Parathyroid adenoma (tissue), 2 donors: Measurements from ENCODE around the gene WBP1L.
"Not testable (repeated sequence)": the region's sequence is repeated elsewhere in the genome, so short reads cannot be mapped to it uniquely, and the experiment has no call there.

Source experiments
- H2AFZ ChIP-seq: fragments of 300-600 bp; sonication (generic); one replicate; pipeline ENCODE4 v1.7.0; 2017; ENCODE audit warnings: antibody characterized with exemption, mild to moderate bottlenecking
- H3K27ac ChIP-seq: fragments of 300-600 bp; sonication (generic); one replicate; pipeline ENCODE4 v1.7.0; 2017
- H3K27me3 ChIP-seq: fragments of 300-600 bp; sonication (generic); one replicate; pipeline ENCODE4 v1.7.0; 2017; ENCODE audit warnings: low read length; ENCODE audit not compliant: control insufficient read depth, insufficient read depth
- H3K36me3 ChIP-seq: fragments of 300-600 bp; sonication (generic); one replicate; pipeline ENCODE4 v1.7.0; 2017; ENCODE audit warnings: low read length; ENCODE audit not compliant: control insufficient read depth, insufficient read depth
- H3K4me1 ChIP-seq: fragments of 300-600 bp; sonication (generic); one replicate; pipeline ENCODE4 v1.7.0; 2017; ENCODE audit warnings: control low read depth
- H3K4me2 ChIP-seq: fragments of 300-600 bp; sonication (generic); one replicate; pipeline ENCODE4 v1.7.0; 2017; ENCODE audit warnings: low read length
- H3K4me3 ChIP-seq: fragments of 300-600 bp; sonication (generic); one replicate; pipeline ENCODE4 v1.7.0; 2017; ENCODE audit warnings: low read depth, low read length
- H3K79me2 ChIP-seq: fragments of 300-600 bp; sonication (generic); one replicate; pipeline ENCODE4 v1.7.0; 2017; ENCODE audit warnings: control low read depth
- H3K9ac ChIP-seq: fragments of 300-600 bp; sonication (generic); one replicate; pipeline ENCODE4 v1.7.0; 2017; ENCODE audit warnings: mild to moderate bottlenecking
- H3K9me3 ChIP-seq: fragments of 300-600 bp; sonication (generic); one replicate; pipeline ENCODE4 v1.7.0; 2017; ENCODE audit warnings: low read length; ENCODE audit not compliant: control insufficient read depth
- TF ChIP-seq, protein P1 (sequence below): fragments of 300-600 bp; sonication (generic); IDR thresholded peaks from one replicate; pipeline ENCODE4 v1.7.0; 2017; ENCODE audit warnings: antibody characterized with exemption, mild to moderate bottlenecking
- donor health status: primary hyperparathyroidism.

Gene WBP1L

DNA sequence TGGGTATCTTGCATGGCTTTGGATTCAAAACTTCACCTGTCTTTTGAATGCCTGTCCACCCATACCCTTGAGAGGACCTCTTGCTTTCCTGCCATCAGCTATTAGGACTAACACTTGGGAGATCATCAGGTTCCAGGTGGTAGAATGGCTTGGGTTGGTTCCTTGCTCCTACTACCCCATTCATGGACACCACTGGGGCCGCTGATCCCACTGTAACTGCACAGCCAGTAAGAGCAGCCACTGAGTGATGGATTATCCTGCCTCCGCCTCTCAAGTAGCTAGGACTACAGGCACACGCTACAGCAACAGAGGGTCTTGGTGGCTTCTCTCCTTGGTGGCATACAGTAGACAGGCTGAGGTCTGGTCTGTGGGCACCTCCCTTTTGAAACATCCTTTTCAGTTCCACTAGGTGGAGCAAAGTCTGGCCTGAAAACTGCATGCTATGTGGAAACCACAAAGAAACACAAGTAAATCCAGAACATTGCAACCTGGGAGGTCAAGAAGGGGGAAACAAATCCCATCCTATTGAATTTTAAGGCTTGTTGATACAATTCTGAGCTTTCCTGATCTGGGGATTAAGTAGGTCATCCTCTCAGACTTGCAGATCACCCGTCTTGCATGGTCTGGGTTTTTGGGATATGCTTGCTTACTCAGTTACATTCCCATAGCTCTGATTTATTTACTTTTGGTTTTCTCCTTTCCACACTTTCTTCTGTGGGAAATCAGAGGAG, 9.4 kb downstream of the WBP1L start:
- peaks cover 26% of the 10 kb centered on the region for H3K4me1 ChIP-seq
- H3K9ac ChIP-seq, result no peak overlapping the region
- TF ChIP-seq, protein P1, sequence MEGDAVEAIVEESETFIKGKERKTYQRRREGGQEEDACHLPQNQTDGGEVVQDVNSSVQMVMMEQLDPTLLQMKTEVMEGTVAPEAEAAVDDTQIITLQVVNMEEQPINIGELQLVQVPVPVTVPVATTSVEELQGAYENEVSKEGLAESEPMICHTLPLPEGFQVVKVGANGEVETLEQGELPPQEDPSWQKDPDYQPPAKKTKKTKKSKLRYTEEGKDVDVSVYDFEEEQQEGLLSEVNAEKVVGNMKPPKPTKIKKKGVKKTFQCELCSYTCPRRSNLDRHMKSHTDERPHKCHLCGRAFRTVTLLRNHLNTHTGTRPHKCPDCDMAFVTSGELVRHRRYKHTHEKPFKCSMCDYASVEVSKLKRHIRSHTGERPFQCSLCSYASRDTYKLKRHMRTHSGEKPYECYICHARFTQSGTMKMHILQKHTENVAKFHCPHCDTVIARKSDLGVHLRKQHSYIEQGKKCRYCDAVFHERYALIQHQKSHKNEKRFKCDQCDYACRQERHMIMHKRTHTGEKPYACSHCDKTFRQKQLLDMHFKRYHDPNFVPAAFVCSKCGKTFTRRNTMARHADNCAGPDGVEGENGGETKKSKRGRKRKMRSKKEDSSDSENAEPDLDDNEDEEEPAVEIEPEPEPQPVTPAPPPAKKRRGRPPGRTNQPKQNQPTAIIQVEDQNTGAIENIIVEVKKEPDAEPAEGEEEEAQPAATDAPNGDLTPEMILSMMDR, result peak; percentile 55

DNA sequence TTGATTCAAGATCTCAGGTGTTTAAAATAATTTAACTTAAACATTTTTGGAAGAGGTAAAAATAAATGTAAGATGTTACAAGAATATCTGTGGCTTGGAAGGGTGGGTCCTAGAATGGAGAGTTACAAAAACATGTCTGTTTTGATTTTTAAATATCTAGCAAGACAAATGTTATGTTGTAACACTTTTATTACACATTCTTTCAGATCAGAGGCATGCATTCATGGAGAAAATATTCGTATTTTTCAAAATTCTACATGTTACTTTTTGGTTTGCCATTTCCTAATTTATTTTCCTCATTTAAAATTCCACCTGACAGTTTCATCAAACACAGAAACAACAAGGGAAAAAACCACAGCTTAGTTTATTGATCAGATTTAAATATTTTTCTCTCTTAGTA, 10.0 kb downstream of the WBP1L start:
- no peaks in the 10 kb centered on the region for H3K36me3 ChIP-seq
- peaks cover 31% of the 10 kb centered on the region for H3K4me1 ChIP-seq
- TF ChIP-seq, protein P1, result no peak
- no peak overlapping the region for H3K4me3 ChIP-seq
- no peak overlapping the region for H3K9ac ChIP-seq
- H2AFZ ChIP-seq, result no peak overlapping the region
- H3K79me2 ChIP-seq, result peaks cover 65% of the 10 kb centered on the region
- H3K27ac ChIP-seq, result peak overlapping the region; percentile 53
- no peaks in the 10 kb centered on the region for H3K9me3 ChIP-seq
- H3K27me3 ChIP-seq, result no peaks in the 10 kb centered on the region
- H3K4me2 ChIP-seq, result no peak overlapping the region

More for the DNA sequence above, 9.4 kb downstream of the WBP1L start:
- no peaks in the 10 kb centered on the region for H3K27me3 ChIP-seq
- peak overlapping the region; percentile 3 for H2AFZ ChIP-seq
- H3K9me3 ChIP-seq, result no peaks in the 10 kb centered on the region
- no peaks in the 10 kb centered on the region for H3K36me3 ChIP-seq
- no peak overlapping the region for H3K4me3 ChIP-seq
- H3K27ac ChIP-seq, result peak overlapping the region; percentile 53
- peaks cover 67% of the 10 kb centered on the region for H3K79me2 ChIP-seq
- H3K4me2 ChIP-seq, result no peak overlapping the region

DNA sequence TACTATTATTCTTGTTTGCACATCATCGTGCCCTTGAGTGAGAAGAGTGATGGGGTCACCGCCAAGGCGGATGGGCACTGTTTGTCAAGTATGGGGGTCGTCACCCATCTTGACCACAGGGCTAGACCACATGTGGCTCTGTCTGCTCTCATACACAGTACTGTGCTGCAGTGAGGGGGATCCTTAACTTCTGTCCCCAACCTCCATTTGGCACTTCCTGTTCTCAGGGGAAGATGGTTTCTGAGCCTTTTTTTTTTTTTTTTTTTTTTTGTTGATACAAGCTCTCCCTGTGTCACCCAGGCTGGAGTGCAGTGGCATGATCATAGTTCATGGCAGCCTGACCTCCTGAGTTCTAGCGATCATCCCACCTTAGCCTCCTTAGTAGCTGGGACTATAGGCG, 13.6 kb downstream of the WBP1L start:
- Histone ChIP-seq H3K4me3 (no peak overlapping the region), H3K27me3 (no peaks in the 10 kb centered on the region), H3K9me3 (no peaks in the 10 kb centered on the region), H3K9ac (no peak overlapping the region), H3K4me1 (peaks cover 31% of the 10 kb centered on the region), H3K27ac (peak overlapping the region; percentile 92), H2AFZ (no peak overlapping the region), H3K36me3 (no peaks in the 10 kb centered on the region), H3K79me2 (peaks cover 63% of the 10 kb centered on the region), H3K4me2 (no peak overlapping the region)
- TF ChIP-seq, protein P1, result no peak

DNA sequence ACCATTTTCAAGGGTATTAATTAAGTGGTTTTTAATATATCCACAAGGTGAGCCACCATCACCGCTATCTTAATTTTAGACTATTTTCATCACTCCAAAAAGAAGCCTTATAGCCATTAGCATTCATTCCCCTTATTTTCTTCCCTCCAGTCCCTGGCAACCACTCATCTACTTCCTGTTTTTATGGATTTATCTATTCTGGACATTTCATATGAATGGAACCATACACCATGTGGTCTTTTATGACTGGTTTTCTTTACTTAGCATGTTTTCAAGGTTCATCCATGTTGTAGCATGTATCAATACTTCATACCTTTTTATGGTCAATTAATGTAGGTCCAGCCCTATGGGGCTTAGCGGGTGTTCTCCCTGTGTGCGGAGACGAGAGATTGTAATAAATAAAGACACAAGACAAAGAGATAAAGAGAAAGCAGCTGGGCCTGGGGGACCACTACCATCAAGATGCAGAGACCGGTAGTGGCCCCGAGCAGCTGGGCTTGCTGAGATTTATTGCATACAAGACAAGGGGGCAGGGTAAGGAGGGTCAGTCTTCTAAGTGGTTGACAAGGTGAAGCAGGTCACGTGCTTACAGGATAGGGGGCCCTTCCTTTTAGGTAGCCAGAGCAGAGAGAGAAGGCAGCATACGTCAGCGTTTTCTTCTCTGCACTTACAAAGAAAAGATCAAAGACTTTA, 14.6 kb downstream of the WBP1L start:
- Histone ChIP-seq H3K79me2 (peaks cover 62% of the 10 kb centered on the region), H3K9ac (no peak overlapping the region), H3K4me3 (no peak overlapping the region), H3K27ac (peak overlapping the region; percentile 92), H3K36me3 (no peaks in the 10 kb centered on the region), H3K4me2 (peak overlapping the region; percentile 53), H3K9me3 (no peaks in the 10 kb centered on the region), H2AFZ (no peak overlapping the region), H3K4me1 (peaks cover 28% of the 10 kb centered on the region), H3K27me3 (no peaks in the 10 kb centered on the region)
- TF ChIP-seq, protein P1, result no peak

DNA sequence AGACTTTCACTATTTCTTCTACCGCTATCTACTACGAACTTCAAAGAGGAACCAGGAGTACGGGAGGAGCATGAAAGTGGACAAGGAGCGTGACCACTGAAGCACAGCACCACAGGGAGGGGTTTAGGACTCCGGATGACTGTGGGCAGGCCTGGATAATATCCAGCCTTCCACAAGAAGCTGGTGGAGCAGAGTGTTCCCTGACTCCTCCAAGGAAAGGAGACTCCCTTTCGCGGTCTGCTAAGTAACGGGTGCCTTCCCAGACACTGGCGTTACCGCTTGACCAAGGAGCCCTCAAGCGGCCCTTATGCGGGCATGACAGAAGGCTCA, 15.2 kb downstream of the WBP1L start:
- Histone ChIP-seq H3K27ac (peak overlapping the region; percentile 92), H3K79me2 (peaks cover 64% of the 10 kb centered on the region), H3K4me2 (peak overlapping the region; percentile 53), H3K4me1 (peaks cover 32% of the 10 kb centered on the region)
- H3K27me3 ChIP-seq, H3K9ac ChIP-seq, H3K9me3 ChIP-seq, H3K36me3 ChIP-seq, H2AFZ ChIP-seq, H3K4me3 ChIP-seq: not testable (repeated sequence)
